GM21360 (cell line): Measurements from ENCODE around the gene KLHL22.
"Not testable (repeated sequence)": the region's sequence is repeated elsewhere in the genome, so short reads cannot be mapped to it uniquely, and the experiment has no call there.

Experiments
- ATAC-seq: cut with Tn5 transposase; IDR thresholded peaks from one replicate; pipeline ENCODE4 v1.9.1; 2021; ENCODE audit warnings: mild to moderate bottlenecking, moderate library complexity; ENCODE audit not compliant: unreplicated experiment

KLHL22 gene

DNA sequence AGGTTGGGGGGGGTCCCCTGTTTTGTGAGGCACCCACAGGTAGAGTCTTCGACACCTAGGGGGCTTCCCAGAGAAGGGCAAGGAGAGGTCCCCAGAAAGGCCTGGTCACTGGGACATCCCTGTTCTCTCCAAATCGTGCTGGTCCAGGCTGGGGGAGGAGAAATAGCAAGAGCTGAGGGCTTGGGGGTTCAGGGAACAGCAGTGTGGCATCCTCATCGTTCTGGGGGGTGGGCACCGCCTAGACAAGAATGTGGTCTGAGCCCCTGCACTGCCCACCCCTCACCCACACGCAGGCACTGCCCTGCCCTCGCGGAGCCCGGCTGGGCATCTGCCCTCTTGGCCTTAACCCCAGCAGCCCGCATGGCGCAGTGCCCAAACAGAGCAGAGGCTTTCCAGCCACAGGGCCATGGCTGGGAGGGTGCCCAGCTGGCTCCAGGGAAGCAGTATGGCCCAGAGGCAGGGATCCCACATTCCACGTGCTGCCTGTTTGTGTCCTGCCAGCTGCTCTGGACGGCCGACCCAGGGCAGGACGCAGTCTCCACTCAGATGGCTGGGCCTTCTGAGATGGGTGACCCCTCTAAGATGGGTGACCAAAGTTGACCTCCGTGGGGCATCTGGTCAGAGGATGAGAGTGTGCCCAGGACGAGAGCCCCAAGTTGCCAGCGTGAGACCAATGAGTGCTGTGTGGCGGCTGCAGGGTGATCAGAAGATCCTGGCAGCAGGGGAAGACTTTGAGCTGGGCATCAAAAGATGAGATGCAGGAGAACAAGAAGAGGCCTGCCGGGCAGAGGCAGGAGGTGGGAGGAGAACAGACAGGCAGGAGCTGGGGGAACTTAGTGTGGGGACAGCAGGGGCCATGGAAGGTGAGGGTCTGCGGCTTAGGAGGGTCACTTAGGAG, 72.3 kb downstream of the KLHL22 start:
- no peak for ATAC-seq

DNA sequence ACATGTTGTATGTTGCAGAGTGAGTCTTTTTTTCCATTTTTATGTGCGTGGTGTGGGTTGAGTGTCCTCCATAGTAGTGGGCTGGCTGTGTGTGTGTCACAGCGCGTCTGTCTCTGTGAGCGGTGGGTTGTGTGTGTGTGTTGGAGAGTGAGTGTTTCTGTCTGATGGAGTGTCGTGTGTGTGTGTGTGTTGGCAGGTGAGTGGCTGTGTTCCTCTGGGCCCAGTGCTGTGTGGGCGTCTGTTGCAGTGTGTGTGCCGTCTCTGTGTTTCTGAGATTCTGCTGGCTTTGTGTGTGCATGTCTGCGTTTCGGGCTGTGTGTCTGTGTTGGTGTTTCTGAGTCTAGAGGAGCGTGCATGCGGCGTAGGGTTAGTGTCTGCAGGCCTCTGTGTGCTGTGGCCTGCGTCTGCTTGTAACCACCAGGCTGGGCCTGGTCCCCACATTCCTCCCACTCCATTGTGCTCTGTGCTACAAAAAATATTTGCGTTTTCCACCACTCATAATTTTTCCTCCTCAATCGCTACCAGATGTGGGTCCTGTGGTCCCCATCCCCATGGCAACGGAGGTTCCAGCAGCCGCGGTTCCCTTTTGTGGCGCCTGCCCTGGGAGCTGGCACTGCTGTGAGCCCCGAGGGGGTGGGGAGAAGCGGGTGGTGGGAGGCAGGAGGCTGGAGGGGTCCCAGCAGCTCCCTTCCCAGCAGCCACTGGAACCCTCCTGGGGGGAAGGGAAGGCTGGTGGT, 73.2 kb downstream of the KLHL22 start:
- ATAC-seq = no peak

DNA sequence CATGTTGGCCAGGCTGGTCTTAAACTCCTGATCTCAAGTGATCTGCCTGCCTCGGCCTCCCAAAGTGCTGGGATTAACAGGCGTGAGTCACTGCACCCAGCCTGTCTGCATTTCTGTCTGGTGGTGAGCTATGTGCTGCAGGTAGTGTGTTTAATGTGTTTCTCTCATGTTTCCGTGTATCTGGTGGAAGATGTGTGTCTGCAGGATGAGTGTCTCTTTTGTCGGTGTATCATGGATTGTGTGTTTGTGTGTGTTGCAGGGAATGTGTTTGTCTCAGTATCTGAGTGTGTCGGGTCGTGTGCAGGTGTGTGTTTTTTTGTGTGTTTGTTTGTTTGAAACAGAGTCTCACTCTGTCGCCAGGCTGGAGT, 74.1 kb downstream of the KLHL22 start:
- no peak for ATAC-seq

DNA sequence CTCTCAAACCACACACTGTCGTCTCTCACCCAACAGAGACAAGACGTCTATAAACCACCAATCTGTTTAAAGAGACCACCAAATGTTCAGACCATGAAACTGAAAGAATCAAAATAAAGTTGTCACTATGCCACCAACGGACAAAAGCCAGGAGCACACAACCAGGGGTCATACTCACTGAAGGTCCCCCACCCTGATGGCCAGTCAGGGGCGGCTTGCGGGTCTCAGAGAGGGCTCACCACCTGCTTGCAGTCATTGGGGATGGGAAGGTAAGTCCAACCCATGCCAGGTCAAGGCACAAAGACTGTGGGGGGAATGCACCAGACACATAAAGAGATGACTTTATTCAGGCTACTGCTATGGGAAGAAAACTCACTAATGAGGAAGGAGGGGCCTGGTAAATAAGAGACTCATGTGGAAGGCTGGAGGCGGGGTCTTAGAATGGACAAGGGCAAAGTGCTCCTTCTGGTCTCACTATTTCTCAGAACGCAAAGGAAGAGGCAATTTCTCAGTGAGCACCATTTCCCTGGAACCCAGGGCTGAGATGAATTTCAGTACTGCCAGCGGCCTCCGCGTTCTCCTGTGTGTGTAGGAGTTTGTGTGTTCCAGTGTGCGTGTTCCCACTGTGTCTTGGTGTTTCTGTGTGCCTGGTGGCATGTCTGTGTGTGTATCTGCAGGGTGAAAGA, 75.3 kb downstream of the KLHL22 start:
- no peak for ATAC-seq

DNA sequence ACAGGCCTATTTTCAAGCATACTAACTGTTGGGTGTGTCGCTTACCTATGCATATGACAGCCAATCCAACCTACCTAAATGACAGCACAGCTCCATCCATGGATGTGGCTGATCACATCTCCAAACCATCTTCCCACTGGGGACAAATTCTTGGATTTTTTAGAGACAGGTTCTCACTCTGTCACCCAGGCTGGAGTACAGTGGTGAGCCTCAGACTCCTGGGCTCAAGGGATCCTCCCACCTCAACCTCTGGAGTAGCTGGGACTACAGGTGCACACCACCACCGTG, 76.0 kb downstream of the KLHL22 start:
- ATAC-seq = no peak

DNA sequence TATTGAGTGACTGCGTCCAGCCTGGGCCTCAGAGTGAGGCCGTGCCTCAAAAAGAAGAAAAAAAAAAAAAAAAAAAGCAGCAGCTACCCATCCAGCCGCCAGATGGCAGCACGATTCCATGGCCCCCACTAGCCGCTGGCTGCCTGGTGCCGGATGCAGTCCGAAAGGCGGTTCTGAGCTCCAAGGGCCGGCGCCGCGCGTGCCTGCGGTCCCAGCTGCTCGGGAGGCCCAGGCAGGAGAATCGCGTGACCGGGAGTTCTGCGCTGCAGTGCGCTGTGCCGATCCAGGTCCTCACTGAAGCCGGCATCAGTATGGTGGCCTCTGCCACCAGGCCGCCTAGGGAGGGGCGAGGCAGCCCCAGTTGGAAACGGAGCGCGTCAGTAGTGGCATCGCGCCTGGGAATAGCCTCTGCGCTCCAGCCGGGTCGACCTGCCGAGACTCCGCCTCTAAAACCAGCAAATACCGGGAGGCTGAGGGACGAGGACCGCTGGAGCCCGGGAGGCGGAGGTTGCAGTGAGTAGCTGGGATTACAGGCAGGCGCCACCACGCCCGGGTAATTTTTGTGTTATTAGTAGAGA, 77.3 kb downstream of the KLHL22 start:
- no peak for ATAC-seq

DNA sequence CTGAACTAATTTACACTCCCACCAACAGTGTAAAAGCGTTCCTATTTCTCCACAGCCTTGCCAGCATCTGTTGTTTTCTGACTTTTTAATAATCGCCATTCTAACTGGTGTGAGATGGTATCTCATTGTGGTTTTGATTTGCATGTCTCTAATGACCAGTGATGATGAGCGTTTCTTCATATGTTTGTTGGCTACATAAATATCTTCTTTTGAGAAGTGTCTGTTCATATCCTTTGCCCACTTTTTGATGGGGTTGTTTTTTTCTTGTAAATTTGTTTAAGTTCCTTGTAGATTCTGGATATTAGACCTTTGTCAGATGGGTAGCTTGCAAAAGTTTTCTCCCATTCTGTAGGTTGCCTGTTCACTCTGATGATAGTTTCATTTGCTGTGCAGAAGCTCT, 79.9 kb downstream of the KLHL22 start:
- not testable (repeated sequence) for ATAC-seq

DNA sequence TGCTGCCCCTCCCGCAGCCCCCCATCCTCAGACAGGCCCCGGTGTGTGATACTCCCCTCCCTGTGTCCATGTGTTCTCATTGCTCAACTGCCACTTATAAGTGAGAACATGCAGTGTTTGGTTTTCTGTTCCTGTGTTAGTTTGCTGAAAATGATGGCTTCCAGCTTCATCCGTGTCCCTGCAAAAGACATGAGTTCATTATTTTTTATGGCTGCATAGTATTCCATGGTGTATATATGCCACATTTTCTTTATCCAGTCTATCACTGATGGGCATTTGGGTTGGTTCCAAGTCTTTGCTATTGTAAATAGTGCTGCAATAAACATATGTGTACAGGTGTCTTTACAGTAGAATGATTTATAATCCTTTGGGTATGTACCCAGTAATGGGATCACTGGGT, 80.4 kb downstream of the KLHL22 start:
- ATAC-seq = not testable (repeated sequence)

DNA sequence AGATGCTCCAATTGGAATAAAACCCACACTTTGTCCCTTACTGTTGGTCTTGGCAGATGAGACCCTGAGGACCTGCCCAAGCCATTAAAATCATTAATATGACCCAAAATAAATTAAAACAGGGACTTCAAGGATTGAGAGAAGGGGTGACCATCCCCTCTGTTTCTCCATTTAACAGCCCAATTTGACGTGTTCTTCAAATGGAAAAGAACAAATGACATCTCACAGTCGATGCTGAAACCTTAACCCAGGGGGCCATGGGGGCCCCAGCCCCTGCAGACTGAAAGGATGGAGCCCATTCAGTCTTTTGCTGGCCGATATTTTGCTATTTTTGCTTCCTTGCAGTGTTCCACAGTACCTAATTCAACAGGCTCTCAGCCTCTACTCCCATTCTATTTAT, 81.1 kb downstream of the KLHL22 start:
- no peak for ATAC-seq

DNA sequence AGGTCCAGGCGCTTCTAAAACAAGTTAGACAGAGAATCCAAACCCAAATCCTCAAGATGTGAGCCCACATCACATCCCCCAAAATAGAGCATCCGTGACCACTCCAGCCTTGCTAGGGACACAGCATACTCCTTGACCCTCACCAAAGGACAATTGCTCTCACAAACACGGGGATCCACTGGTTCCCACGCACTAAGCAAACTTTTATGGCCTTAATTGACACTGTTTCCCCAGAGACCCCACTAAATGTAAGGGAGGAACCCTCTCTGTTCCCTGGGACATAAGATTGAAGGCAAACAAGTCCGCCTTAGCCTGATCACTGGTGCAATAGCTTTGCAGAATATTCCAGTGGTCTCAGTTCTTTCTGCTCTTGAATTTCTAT, 81.5 kb downstream of the KLHL22 start:
- no peak for ATAC-seq

DNA sequence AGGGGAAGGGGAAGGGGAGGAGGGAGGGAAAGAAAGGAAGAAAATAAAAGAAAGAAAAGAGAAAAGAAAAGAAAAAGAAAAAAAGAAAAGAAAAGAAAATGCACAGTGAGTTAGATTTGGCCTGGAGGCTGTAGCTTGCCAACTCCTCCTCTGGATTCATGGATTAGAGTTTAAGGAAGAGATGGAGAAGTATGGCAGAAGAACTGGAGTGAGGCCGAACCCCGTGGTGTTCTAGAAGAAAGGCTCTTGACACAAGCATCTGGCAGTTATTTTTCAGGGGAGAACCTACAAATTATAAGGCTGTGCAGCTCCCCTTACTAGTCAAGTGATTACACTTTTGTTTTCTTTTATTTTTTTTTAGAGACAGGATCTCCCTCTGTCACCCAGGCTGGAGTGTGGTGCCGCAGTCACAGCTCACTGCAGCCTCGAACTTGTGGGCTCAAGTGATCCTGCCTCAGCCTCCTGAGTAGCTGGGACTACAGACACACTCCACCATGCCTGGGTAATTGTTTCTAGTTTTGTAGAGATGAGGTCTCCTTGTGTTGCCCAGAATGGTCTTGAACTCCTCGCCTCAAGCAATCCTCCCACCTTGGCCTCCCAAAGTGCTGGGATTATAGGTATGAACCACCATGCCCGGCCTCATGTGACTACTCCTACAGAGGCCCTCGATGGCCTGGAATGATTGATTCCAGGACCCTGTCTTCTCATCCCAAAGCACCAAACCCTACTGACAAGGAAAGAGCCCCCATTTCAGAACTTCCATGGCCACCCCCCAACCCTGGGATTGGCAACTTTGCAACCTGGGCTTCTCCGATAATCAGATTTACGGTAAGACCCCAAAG, 82.2 kb downstream of the KLHL22 start:
- no peak for ATAC-seq

DNA sequence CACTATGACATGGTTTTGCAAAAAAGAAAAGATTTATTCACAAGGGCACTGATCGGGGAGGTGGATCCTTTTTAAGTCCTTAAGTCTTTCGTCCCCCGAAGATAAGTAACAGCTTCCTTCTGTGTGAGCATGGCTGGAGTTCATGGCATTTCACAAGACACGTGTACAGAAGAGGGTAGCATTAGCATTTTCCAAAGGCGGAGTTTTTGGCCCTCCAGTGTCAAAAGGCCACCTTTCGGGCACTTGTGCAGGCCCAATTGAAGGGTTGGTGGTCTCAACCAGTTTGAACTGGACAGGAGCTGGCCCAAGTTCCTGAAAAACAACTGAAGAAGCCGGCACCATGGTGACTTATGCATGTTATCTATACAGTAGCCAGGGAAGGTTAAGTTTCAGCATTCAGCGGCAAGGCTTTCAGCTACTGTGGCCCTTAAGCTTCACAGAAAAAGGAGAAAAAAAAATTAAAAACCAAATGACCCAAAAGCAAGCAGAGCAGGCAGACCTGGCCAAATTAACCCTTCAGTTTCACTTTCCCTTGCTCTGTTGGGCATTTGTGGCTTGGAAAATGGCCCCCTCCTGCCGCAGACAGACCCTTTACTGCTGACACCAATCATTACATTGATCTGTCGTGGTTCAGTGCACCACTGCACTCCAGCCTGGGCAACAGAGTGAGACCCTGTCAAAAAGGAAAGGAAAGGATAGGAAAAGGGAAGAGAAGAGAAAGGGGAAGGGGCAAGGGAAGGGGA, 83.0 kb downstream of the KLHL22 start:
- no peak for ATAC-seq

DNA sequence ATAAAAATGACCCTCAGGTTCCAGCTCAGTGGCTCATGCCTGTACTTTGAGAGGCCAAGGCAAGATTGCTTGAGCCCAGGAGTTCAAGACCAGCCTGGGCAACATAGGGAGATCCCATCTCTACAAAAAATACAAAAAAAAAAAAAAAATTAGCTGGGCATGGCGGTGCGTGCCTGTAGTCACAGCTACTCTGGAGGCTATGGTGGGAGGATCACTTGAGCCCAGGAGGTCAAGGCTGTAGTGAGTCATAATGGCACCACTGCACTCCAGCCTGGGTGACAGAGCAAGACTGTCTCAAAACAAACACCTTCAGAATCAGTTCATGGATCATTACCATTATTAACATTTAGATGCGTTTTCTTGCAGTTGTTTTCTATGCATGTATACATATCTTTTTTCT, 86.2 kb downstream of the KLHL22 start:
- ATAC-seq = not testable (repeated sequence)

DNA sequence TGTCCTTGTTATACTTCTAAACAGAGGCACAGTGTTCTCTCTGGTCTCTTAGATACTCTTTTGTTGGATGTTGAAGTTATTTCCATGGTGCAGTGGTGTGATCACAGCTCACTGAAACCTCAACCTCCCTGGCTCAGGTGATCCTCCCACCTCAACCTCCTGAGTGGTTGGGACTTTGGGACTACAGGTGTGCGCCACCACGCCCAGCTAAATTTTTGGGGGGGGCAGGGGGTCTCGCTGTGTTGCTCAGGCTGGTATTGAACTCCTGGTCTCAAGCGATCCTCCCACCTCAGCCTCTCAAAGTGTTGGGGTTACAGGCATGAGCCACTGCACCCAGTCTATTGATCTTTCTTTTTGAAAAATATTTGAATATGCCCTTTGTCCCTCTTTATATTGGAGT, 86.7 kb downstream of the KLHL22 start:
- ATAC-seq = no peak

DNA sequence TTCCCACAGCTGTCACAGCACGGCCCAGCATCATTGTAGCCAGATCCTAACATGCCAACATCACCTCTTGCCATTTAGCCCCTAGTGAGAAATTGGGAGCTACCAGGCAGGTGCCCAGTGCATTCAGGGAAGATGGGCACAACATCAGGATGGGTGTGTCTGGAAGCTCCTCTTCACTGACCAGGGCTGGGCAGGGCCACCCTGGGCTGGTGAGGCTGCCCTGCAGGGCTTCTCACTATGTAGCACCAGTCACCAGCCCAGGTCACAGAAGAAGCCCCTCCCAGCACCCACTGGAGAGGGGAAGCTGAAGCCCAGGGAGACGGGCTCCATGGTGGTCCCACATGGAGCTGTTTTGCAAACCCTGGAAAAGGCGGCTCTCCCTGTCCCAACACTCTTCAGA, 87.8 kb downstream of the KLHL22 start:
- no peak for ATAC-seq

DNA sequence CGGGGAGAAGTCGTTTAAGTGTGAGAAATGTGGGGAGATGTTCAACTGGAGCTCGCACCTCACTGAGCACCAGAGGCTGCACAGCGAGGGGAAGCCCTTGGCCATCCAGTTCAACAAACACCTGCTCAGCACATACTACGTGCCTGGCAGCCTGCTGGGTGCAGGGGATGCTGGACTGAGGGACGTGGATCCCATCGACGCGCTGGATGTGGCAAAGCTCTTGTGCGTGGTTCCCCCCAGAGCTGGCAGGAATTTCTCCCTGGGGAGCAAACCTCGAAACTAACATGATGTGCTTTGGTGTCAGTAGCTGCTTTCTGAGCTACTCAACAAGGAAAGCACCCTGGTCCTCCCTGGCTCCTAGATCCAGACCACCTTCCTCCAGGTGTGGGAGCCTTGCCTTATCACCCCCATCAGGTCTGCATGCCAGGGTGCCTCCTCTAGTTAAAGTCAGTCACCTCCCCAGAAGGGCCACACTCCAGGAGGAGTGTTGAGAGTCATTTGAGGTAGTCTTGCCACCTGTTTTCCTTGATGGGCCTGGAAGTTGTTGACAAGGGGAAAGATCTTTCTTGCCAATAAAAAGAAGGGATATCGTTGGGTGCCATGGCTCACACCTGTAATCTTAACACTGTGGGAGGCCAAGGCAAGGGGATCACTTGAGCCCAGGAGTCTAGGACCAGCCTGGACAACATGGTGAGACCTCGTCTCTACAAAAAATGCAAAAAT, 88.7 kb downstream of the KLHL22 start:
- no peak for ATAC-seq

DNA sequence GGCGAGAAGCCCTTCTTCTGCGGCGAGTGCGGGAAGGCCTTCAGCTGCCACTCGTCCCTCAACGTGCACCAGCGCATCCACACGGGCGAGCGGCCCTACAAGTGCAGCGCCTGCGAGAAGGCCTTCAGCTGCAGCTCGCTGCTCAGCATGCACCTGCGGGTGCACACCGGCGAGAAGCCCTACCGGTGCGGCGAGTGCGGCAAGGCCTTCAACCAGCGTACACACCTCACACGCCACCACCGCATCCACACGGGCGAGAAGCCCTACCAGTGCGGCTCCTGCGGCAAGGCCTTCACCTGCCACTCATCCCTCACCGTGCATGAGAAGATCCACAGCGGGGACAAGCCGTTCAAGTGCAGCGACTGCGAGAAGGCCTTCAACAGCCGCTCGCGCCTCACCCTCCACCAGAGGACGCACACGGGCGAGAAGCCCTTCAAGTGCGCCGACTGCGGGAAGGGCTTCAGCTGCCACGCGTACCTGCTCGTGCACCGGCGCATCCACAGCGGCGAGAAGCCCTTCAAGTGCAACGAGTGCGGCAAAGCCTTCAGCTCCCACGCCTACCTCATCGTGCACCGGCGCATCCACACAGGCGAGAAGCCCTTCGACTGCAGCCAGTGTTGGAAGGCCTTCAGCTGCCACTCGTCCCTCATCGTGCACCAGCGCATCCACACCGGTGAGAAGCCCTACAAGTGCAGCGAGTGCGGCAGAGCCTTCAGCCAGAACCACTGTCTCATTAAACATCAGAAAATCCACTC, 89.5 kb downstream of the KLHL22 start:
- no peak for ATAC-seq

DNA sequence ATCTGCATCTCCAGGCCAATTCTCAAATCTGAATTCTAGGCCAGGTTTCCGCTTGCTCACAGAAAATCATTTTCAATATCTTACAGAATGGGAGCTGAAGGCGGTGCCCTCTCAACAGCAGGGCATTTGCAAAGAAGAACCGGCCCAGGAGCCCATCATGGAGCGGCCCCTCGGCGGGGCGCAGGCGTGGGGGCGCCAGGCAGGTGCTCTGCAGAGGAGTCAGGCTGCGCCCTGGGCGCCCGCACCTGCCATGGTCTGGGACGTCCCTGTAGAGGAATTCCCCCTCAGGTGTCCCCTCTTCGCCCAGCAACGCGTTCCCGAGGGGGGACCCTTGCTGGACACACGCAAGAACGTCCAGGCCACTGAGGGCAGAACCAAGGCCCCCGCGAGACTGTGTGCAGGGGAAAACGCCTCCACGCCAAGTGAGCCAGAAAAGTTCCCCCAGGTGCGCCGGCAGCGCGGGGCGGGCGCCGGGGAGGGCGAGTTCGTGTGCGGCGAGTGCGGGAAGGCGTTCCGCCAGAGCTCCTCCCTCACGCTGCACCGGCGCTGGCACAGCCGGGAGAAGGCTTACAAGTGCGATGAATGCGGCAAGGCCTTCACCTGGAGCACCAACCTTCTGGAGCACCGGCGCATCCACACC, 90.2 kb downstream of the KLHL22 start:
- ATAC-seq = no peak
